Measurements from ENCODE around the gene ZC3H18. TPM values are rescaled to one million over a fixed set of nuclear protein-coding genes. Genes with fewer than 3 reads are reported as not detected.

ZC3H18 gene
- total and polyA plus RNA-seq, 4 donors: 12.4 to 38.5 (median 28.5) TPM

GRCh38 chr16:88626646-88627045 lies 56.4 kb downstream of the ZC3H18 start:
- H3K36me3 ChIP-seq (ENCODE audit: control insufficient read depth in 1 of 2, insufficient read depth in 2 of 2, low read length in 1 of 2): peaks cover 7 to 17% of the 10 kb centered on the region in 2 donors
- WGBS, 2 donors: 93 to 95% methylated on average over 9 of the region's 9 CpGs
- H3K27me3 ChIP-seq (ENCODE audit: control insufficient read depth in 1 of 2, insufficient read depth in 2 of 2, low read length in 1 of 2): no peaks in the 10 kb centered on the region
- H3K9me3 ChIP-seq (ENCODE audit: control insufficient read depth, low read length): no peaks in the 10 kb centered on the region
- no peak overlapping the region for H3K27ac ChIP-seq (ENCODE audit: low read depth in 1 of 2, low read length in 2 of 2)
- DNase-seq (no peak), ATAC-seq (ENCODE audit: low FRiP score) (no peak)
- no peak overlapping the region for H3K4me3 ChIP-seq (ENCODE audit: low read length in 2 of 2)
- intact Hi-C loops (cut with DNase I): no loop called here
- H3K4me1 ChIP-seq (ENCODE audit: control insufficient read depth in 1 of 2, insufficient read depth in 2 of 2, low read length in 2 of 2): no peaks in the 10 kb centered on the region

GRCh38 chr16:88627531-88628411 lies 57.6 kb downstream of the ZC3H18 start:
- Histone ChIP-seq H3K9me3 (ENCODE audit: control insufficient read depth, low read length) (no peaks in the 10 kb centered on the region), H3K4me3 (ENCODE audit: low read length in 2 of 2) (no peak overlapping the region), H3K27ac (ENCODE audit: low read depth in 1 of 2, low read length in 2 of 2) (no peak overlapping the region), H3K27me3 (ENCODE audit: control insufficient read depth in 1 of 2, insufficient read depth in 2 of 2, low read length in 1 of 2) (no peaks in the 10 kb centered on the region), H3K36me3 (ENCODE audit: control insufficient read depth in 1 of 2, insufficient read depth in 2 of 2, low read length in 1 of 2) (peaks cover 5 to 17% of the 10 kb centered on the region in 2 donors), H3K4me1 (ENCODE audit: control insufficient read depth in 1 of 2, insufficient read depth in 2 of 2, low read length in 2 of 2) (no peaks in the 10 kb centered on the region)
- ATAC-seq (ENCODE audit: low FRiP score) (no peak), DNase-seq (no peak)
- 95 to 97% methylated on average over 27 of the region's 27 CpGs for WGBS, 2 donors
- intact Hi-C loops (cut with DNase I): no loop called here

- Histone ChIP-seq H3K4me1 (ENCODE audit: control insufficient read depth in 1 of 2, insufficient read depth in 2 of 2, low read length in 2 of 2) (no peaks in the 10 kb centered on the region), H3K36me3 (ENCODE audit: control insufficient read depth in 1 of 2, insufficient read depth in 2 of 2, low read length in 1 of 2) (peaks cover 2 to 17% of the 10 kb centered on the region in 2 donors), H3K4me3 (ENCODE audit: low read length in 2 of 2) (no peak overlapping the region), H3K9me3 (ENCODE audit: control insufficient read depth, low read length) (no peaks in the 10 kb centered on the region), H3K27me3 (ENCODE audit: control insufficient read depth in 1 of 2, insufficient read depth in 2 of 2, low read length in 1 of 2) (no peaks in the 10 kb centered on the region), H3K27ac (ENCODE audit: low read depth in 1 of 2, low read length in 2 of 2) (no peak overlapping the region)
- 61 to 66% methylated on average over 12 of the region's 12 CpGs for WGBS, 2 donors
- ATAC-seq (ENCODE audit: low FRiP score): no peak
- DNase-seq: no peak
- intact Hi-C loops (cut with DNase I): no loop called here
These were observed 58.3 kb downstream of the ZC3H18 start for GRCh38 chr16:88628512-88628974.

GRCh38 chr16:88629835-88630234 lies 59.6 kb downstream of the ZC3H18 start:
- WGBS, 2 donors: 84 to 87% methylated on average over 9 of the region's 9 CpGs
- DNase-seq: no peak
- Histone ChIP-seq H3K4me1 (ENCODE audit: control insufficient read depth in 1 of 2, insufficient read depth in 2 of 2, low read length in 2 of 2) (no peaks in the 10 kb centered on the region), H3K27ac (ENCODE audit: low read depth in 1 of 2, low read length in 2 of 2) (no peak overlapping the region), H3K9me3 (ENCODE audit: control insufficient read depth, low read length) (no peaks in the 10 kb centered on the region), H3K36me3 (ENCODE audit: control insufficient read depth in 1 of 2, insufficient read depth in 2 of 2, low read length in 1 of 2) (peaks cover 2 to 9% of the 10 kb centered on the region in 2 donors), H3K27me3 (ENCODE audit: control insufficient read depth in 1 of 2, insufficient read depth in 2 of 2, low read length in 1 of 2) (no peaks in the 10 kb centered on the region), H3K4me3 (ENCODE audit: low read length in 2 of 2) (no peak overlapping the region)
- intact Hi-C loops (cut with DNase I): no loop called here
- ATAC-seq (ENCODE audit: low FRiP score): no peak

- ATAC-seq (ENCODE audit: low FRiP score): no peak
- Histone ChIP-seq H3K27me3 (ENCODE audit: control insufficient read depth in 1 of 2, insufficient read depth in 2 of 2, low read length in 1 of 2) (no peaks in the 10 kb centered on the region), H3K4me3 (ENCODE audit: low read length in 2 of 2) (no peak overlapping the region), H3K9me3 (ENCODE audit: control insufficient read depth, low read length) (no peaks in the 10 kb centered on the region), H3K36me3 (ENCODE audit: control insufficient read depth in 1 of 2, insufficient read depth in 2 of 2, low read length in 1 of 2) (peaks cover 2 to 9% of the 10 kb centered on the region in 2 donors), H3K27ac (ENCODE audit: low read depth in 1 of 2, low read length in 2 of 2) (no peak overlapping the region), H3K4me1 (ENCODE audit: control insufficient read depth in 1 of 2, insufficient read depth in 2 of 2, low read length in 2 of 2) (no peaks in the 10 kb centered on the region)
- intact Hi-C loops (cut with DNase I): no loop called here
- no peak for DNase-seq
- WGBS, 2 donors: 86 to 90% methylated on average over 11 to 12 of the region's 12 CpGs
These were observed 60.2 kb downstream of the ZC3H18 start for GRCh38 chr16:88630433-88630832.

- intact Hi-C loops (cut with DNase I): no loop called here
- WGBS, 2 donors: 92 to 93% methylated on average over 23 of the region's 23 CpGs
- Histone ChIP-seq H3K27ac (ENCODE audit: low read depth in 1 of 2, low read length in 2 of 2) (no peak overlapping the region), H3K4me1 (ENCODE audit: control insufficient read depth in 1 of 2, insufficient read depth in 2 of 2, low read length in 2 of 2) (no peaks in the 10 kb centered on the region), H3K9me3 (ENCODE audit: control insufficient read depth, low read length) (no peaks in the 10 kb centered on the region), H3K4me3 (ENCODE audit: low read length in 2 of 2) (no peak overlapping the region), H3K36me3 (ENCODE audit: control insufficient read depth in 1 of 2, insufficient read depth in 2 of 2, low read length in 1 of 2) (peaks cover 2 to 9% of the 10 kb centered on the region in 2 donors), H3K27me3 (ENCODE audit: control insufficient read depth in 1 of 2, insufficient read depth in 2 of 2, low read length in 1 of 2) (no peaks in the 10 kb centered on the region)
- ATAC-seq (ENCODE audit: low FRiP score): no peak
- DNase-seq: no peak
These were observed 60.7 kb downstream of the ZC3H18 start for GRCh38 chr16:88630941-88631340.

- Histone ChIP-seq H3K27me3 (ENCODE audit: control insufficient read depth in 1 of 2, insufficient read depth in 2 of 2, low read length in 1 of 2) (no peaks in the 10 kb centered on the region), H3K36me3 (ENCODE audit: control insufficient read depth in 1 of 2, insufficient read depth in 2 of 2, low read length in 1 of 2) (peaks cover 2 to 9% of the 10 kb centered on the region in 2 donors)
These were observed 61.2 kb downstream of the ZC3H18 start for GRCh38 chr16:88631384-88631783.

GRCh38 chr16:88631920-88632586 lies 61.9 kb downstream of the ZC3H18 start:
- Histone ChIP-seq H3K36me3 (ENCODE audit: control insufficient read depth in 1 of 2, insufficient read depth in 2 of 2, low read length in 1 of 2) (peaks cover 2 to 9% of the 10 kb centered on the region in 2 donors), H3K4me3 (ENCODE audit: low read length in 2 of 2) (no peak overlapping the region), H3K4me1 (ENCODE audit: control insufficient read depth in 1 of 2, insufficient read depth in 2 of 2, low read length in 2 of 2) (no peaks in the 10 kb centered on the region), H3K27ac (ENCODE audit: low read depth in 1 of 2, low read length in 2 of 2) (no peak overlapping the region), H3K27me3 (ENCODE audit: control insufficient read depth in 1 of 2, insufficient read depth in 2 of 2, low read length in 1 of 2) (no peaks in the 10 kb centered on the region), H3K9me3 (ENCODE audit: control insufficient read depth, low read length) (no peaks in the 10 kb centered on the region)
- 89 to 92% methylated on average over 30 of the region's 30 CpGs for WGBS, 2 donors
- intact Hi-C loops (cut with DNase I): no loop called here
- ATAC-seq (ENCODE audit: low FRiP score) (no peak), DNase-seq (no peak)

More at GRCh38 chr16:88631384-88631783, 61.2 kb downstream of the ZC3H18 start:
- 75 to 80% methylated on average over 16 of the region's 16 CpGs for WGBS, 2 donors
- Histone ChIP-seq H3K4me3 (ENCODE audit: low read length in 2 of 2) (no peak overlapping the region), H3K9me3 (ENCODE audit: control insufficient read depth, low read length) (no peaks in the 10 kb centered on the region), H3K4me1 (ENCODE audit: control insufficient read depth in 1 of 2, insufficient read depth in 2 of 2, low read length in 2 of 2) (no peaks in the 10 kb centered on the region), H3K27ac (ENCODE audit: low read depth in 1 of 2, low read length in 2 of 2) (no peak overlapping the region)
- DNase-seq: no peak
- intact Hi-C loops (cut with DNase I): no loop called here
- no peak for ATAC-seq (ENCODE audit: low FRiP score)

Data from aorta (tissue), 5 donors.